HG02571 (cell line): ENCODE measurements around the gene ZFYVE9.
"Not testable (repeated sequence)": the region's sequence is repeated elsewhere in the genome, so short reads cannot be mapped to it uniquely, and the experiment has no call there.

Source experiments
- ATAC-seq: cut with Tn5 transposase; IDR thresholded peaks from one replicate; pipeline ENCODE4 v1.9.1; 2021; ENCODE audit warnings: mild to moderate bottlenecking, moderate library complexity; ENCODE audit not compliant: unreplicated experiment

ZFYVE9 gene

DNA sequence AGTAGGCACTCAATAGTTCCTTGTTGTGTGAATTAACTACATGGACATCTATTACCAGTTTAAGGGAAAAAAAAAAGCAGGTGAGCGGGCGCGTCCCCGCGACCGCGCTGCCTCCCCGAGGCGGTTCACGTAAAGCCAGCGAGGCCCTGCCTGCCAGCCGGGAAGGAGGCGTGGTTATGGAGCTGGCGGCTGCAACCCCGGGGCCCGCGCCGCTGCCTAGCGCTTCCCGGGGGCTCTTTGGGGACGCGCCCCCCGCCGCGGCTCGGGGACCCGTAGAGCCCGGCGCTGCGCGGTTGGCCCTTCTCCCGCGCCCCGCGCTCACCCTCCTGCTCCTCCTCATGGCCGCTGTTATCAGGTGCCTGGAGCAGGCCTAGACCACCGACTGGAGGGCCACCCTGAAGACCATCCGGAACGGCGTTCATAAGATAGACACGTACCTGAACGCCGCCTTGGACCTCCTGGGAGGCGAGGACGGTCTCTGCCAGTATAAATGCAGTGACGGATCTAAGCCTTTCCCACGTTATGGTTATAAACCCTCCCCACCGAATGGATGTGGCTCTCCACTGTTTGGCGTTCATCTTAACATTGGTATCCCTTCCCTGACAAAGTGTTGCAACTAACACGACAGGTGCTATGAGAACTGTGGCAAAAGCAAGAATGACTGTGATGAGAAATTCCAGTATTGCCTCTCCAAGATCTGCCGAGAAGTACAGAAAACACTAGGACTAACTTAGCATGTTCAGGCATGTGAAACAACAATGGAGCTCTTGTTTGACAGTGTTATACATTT is 226.7 kb downstream of the ZFYVE9 start:
- no peak for ATAC-seq

DNA sequence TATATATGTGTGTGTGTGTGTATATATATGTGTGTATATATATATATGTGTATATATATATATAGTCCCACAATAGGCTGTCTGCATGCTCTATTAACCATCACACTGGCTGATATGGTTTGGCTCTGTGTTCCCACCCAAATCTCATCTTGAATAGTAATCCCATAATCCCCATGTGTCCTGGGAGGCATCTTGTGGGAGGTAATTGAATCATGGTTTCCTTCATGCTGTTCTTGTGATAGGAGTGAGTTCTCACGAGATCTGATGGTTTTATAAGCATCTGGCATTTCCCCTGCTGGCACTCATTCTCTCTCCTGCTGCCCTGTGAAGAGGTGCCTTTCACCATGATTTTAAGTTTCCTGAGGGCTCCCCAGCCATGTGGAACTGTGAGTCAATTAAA is 228.0 kb downstream of the ZFYVE9 start:
- not testable (repeated sequence) for ATAC-seq

DNA sequence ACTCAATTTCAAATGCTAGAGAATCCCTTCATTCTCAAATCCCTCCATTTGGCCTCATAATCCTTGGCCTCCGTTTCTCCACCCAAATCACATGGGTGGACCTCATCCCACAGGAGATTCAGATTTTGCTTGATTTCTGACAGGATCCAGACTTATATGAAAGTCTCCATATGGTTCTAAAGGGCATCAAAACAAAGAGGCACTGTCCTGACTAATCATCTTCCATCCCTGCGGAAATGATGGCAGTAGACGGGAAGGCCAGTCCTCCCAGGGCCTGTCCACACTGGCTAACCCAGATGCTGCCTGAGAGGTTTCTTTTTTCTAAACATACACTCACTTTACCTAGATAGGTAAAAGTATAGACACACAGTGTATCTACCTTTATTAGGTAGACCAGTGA is 243.5 kb downstream of the ZFYVE9 start:
- no peak for ATAC-seq

DNA sequence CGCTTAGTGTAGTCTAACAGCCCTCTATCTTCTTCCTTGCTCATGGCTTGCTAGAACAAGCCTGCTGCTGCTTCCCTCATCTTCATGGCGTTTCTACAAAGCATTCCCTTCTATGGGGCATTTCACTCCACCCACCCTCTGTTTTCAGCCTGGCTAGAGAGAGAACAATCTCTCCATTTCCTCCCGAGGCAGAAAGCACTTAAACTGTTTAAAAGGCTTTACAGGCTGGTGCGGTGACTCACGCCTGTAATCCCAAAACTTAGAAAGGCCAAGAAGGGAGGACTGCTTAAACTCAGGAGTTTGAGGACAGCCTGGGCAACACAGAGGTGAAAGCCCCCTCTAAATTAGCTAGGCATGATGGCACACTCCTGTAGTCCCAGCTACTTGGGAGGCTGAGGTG is 244.6 kb downstream of the ZFYVE9 start:
- ATAC-seq = no peak

DNA sequence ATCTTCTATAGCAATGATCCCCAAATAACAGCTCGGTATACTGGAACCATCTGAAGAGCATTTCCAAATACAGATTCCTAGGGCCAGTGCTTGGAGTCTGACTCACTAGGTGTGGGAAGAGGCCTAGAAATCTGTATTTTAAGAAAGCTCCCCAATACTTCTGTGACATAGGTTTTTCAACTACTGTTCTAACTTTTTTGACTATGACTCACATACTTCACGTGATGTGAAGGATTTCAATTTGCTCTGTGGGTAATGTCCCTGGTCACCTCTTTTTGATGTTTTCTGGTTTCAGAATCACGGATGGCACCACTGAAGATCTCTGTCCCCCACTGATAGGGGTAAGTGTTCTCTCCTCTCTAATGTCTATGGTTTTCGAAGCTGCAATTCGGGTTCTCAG is 251.3 kb downstream of the ZFYVE9 start:
- no peak for ATAC-seq
